A549 (cell line): Measurements from ENCODE around the gene RNF144A. TPM values are rescaled to one million over a fixed set of nuclear protein-coding genes. Genes with fewer than 3 reads are reported as not detected.

Experiments
- ATAC-seq, 2 experiments: fragments of 200-7000 bp in 1 of 2; fragments of >200 bp in 1 of 2; cut with Nextera tagmentation in 1 of 2; cut with Tn5 transposase in 1 of 2; 3 replicates each; pipeline versions ENCODE4 v1.8.0 to v1.9.1; 2018 to 2020; ENCODE audit warnings: mild to moderate bottlenecking in 1 of 2, moderate library complexity in 1 of 2
- CTCF ChIA-PET: fragments of 300-600 bp; sonication (Branson Sonifier 250); formaldehyde crosslinking; extraction: SDS; loops from one replicate; lab custom pipeline; 2021; ENCODE audit warnings: antibody characterized with exemption, inconsistent platforms; lab: Yijun Ruan, JAX
- POLR2A ChIA-PET: fragments of 350-600 bp; formaldehyde crosslinking; extraction: SDS; loops from one replicate; lab custom pipeline; 2021; ENCODE audit warnings: antibody characterized with exemption, inconsistent platforms; lab: Yijun Ruan, JAX
- DNase-seq, 2 experiments: peaks; one replicate each; pipeline versions ENCODE4 v3.0.0 to v3.0.0-alpha.2; 2011 to 2016; ENCODE audit warnings: low read depth in 1 of 2, low spot score in 1 of 2
- FAIRE-seq: peaks from 2 replicates; lab custom pipeline; 2011; peaks lifted over from hg19 to GRCh38; lab: Jason Lieb, UNC
- H3K27ac ChIP-seq, 2 experiments: fragments of >200 bp; sonication (Bioruptor Twin); formaldehyde crosslinking; 3 replicates each; pipeline ENCODE4 v1.5.1; 2016 to 2017
- H3K4me1 ChIP-seq: fragments of >200 bp; sonication (Bioruptor Twin); formaldehyde crosslinking; 3 replicates; pipeline ENCODE4 v1.6.1; 2016
- H3K4me2 ChIP-seq: fragments of >200 bp; sonication (Bioruptor Twin); formaldehyde crosslinking; 3 replicates; pipeline ENCODE4 v1.6.1; 2016
- H3K4me3 ChIP-seq: fragments of >200 bp; sonication (Bioruptor Twin); formaldehyde crosslinking; 3 replicates; pipeline ENCODE4 v1.5.1; 2016
- H3K9me3 ChIP-seq: fragments of >200 bp; sonication (Bioruptor Twin); formaldehyde crosslinking; 3 replicates; pipeline ENCODE4 v1.6.1; 2016
- CBX8 ChIP-seq: fragments of 200-600 bp; sonication (generic); IDR thresholded peaks from 2 replicates; pipeline ENCODE4 v1.6.1; 2016
- CHD4 ChIP-seq: fragments of 200-600 bp; sonication (generic); IDR thresholded peaks from 2 replicates; pipeline ENCODE4 v1.6.1; 2016; ENCODE audit warnings: antibody characterized with exemption, mild to moderate bottlenecking, borderline replicate concordance
- EHF ChIP-seq: fragments of 250-450 bp; sonication (Bioruptor Pico); IDR thresholded peaks from 2 replicates; pipeline ENCODE4 v1.5.0; 2020; ENCODE audit warnings: mild to moderate bottlenecking
- EHMT2 ChIP-seq: fragments of 200-600 bp; sonication (generic); IDR thresholded peaks from 2 replicates; pipeline ENCODE4 v1.6.1; 2016; ENCODE audit warnings: antibody characterized with exemption, low read depth, mild to moderate bottlenecking, moderate library complexity
- EP300 ChIP-seq, 2 experiments: fragments of >200 bp; sonication (Bioruptor Twin); formaldehyde crosslinking; IDR thresholded peaks; 2 replicates in 1 of 2; 3 replicates in 1 of 2; pipeline ENCODE4 v1.6.1; 2016 to 2017
- ESRRA ChIP-seq: fragments of 150-350 bp; IDR thresholded peaks from 2 replicates; pipeline ENCODE4 v1.6.1; 2014; ENCODE audit warnings: mild to moderate bottlenecking, low read length, borderline replicate concordance
- FOSL2 ChIP-seq, 2 experiments: fragments of 450-650 bp in 1 of 2; fragments of >200 bp in 1 of 2; sonication (Bioruptor Twin) in 1 of 2; formaldehyde crosslinking; IDR thresholded peaks; 2 replicates each; pipeline versions ENCODE4 v1.5.0 to v1.6.1; 2016 to 2020; ENCODE audit warnings: mild to moderate bottlenecking in 1 of 2, moderate library complexity in 1 of 2
- FOXS1 ChIP-seq: fragments of 250-450 bp; sonication (Bioruptor Pico); IDR thresholded peaks from 2 replicates; pipeline ENCODE4 v1.5.0; 2020; ENCODE audit warnings: mild to moderate bottlenecking, moderate library complexity
- GATA3 ChIP-seq: IDR thresholded peaks from 2 replicates; pipeline ENCODE4 v1.6.1; 2012; ENCODE audit warnings: borderline replicate concordance
- HDAC2 ChIP-seq: fragments of 200-600 bp; sonication (generic); IDR thresholded peaks from 2 replicates; pipeline ENCODE4 v1.6.1; 2016
- HOXB13 ChIP-seq: fragments of 250-450 bp; sonication (Bioruptor Pico); IDR thresholded peaks from 2 replicates; pipeline ENCODE4 v1.5.0; 2020; ENCODE audit warnings: low read depth, mild to moderate bottlenecking, moderate library complexity
- JUN ChIP-seq, 2 experiments: fragments of >200 bp; sonication (Bioruptor Twin); formaldehyde crosslinking; IDR thresholded peaks; 2 replicates in 1 of 2; 3 replicates in 1 of 2; pipeline ENCODE4 v1.6.1; 2016 to 2017
- MAFK ChIP-seq: fragments of 450-650 bp; IDR thresholded peaks from 2 replicates; pipeline ENCODE4 v1.6.1; 2014; ENCODE audit not compliant: partially characterized antibody
- MYC ChIP-seq: IDR thresholded peaks from 2 replicates; pipeline ENCODE4 v1.6.1; 2012; ENCODE audit warnings: mild to moderate bottlenecking, inconsistent platforms, low read length, improper control_type of control experiment, borderline replicate concordance
- NPAS2 ChIP-seq: fragments of 250-450 bp; sonication (Bioruptor Pico); IDR thresholded peaks from 2 replicates; pipeline ENCODE4 v1.8.0; 2022; ENCODE audit warnings: mild to moderate bottlenecking, moderate library complexity, borderline replicate concordance
- NR3C1 ChIP-seq: fragments of >200 bp; sonication (Bioruptor Twin); formaldehyde crosslinking; IDR thresholded peaks from 3 replicates; pipeline ENCODE4 v1.6.1; 2017
- PHF8 ChIP-seq: fragments of 200-600 bp; sonication (generic); IDR thresholded peaks from 2 replicates; pipeline ENCODE4 v1.6.1; 2016; ENCODE audit warnings: low read depth, mild to moderate bottlenecking, antibody characterized with exemption, moderate library complexity, borderline replicate concordance
- POLR2A ChIP-seq: IDR thresholded peaks from 2 replicates; pipeline ENCODE4 v1.6.1; 2012; ENCODE audit warnings: mild to moderate bottlenecking, low read length
- POLR2AphosphoS2 ChIP-seq: conservative IDR thresholded peaks from 2 replicates; pipeline ENCODE4 v1.6.1; 2012; ENCODE audit warnings: low read length, improper control_type of control experiment, inconsistent platforms
- RARB ChIP-seq: fragments of 250-450 bp; sonication (Bioruptor Pico); IDR thresholded peaks from 2 replicates; pipeline ENCODE4 v1.8.0; 2021; ENCODE audit warnings: mild to moderate bottlenecking, moderate library complexity
- RCOR1 ChIP-seq: fragments of 150-350 bp; IDR thresholded peaks from 2 replicates; pipeline ENCODE4 v1.6.1; 2014; ENCODE audit warnings: antibody characterized with exemption, low read length, low read depth
- RNF2 ChIP-seq: fragments of 200-600 bp; sonication (generic); IDR thresholded peaks from 2 replicates; pipeline ENCODE4 v1.6.1; 2016; ENCODE audit warnings: low read depth, mild to moderate bottlenecking, antibody characterized with exemption, moderate library complexity, borderline replicate concordance
- TFCP2L1 ChIP-seq: fragments of 250-450 bp; sonication (Bioruptor Pico); IDR thresholded peaks from 2 replicates; pipeline ENCODE4 v1.5.0; 2021; ENCODE audit warnings: mild to moderate bottlenecking
- ZSCAN20 ChIP-seq: fragments of 250-450 bp; sonication (Bioruptor Pico); IDR thresholded peaks from 2 replicates; pipeline ENCODE4 v1.8.0; 2022; ENCODE audit warnings: mild to moderate bottlenecking, moderate library complexity
- WGBS: methylation state at CpG from one replicate; pipeline ENCODE4 v1.1.6; 2017; ENCODE audit errors: missing lambda C conversion rate; 5-methylcytosine and 5-hydroxymethylcytosine counted together
- polyA plus RNA-seq, 4 experiments: library from polyadenylated mRNA; depleted of rRNA in 3 of 4; stranded (reverse); fragments of >200 nt; fragmentation: RNase III in 1 of 4; extraction: RNeasy Plus Mini Kit Qiagen cat#74134 plus additional on column Dnase treatment in 1 of 4; gene quantifications; 2 replicates in 3 of 4; 3 replicates in 1 of 4; pipeline ENCODE4 v1.2.3, GENCODE V29; 2011 to 2017
- TF ChIP-seq, protein P1 (sequence below): IDR thresholded peaks from 2 replicates; pipeline ENCODE4 v1.6.1; 2012
- TF ChIP-seq, protein P2 (sequence below): fragments of 450-650 bp; IDR thresholded peaks from 2 replicates; pipeline ENCODE4 v1.6.1; 2014; ENCODE audit warnings: antibody characterized with exemption
- TF ChIP-seq, protein P3 (sequence below): fragments of 250-450 bp; sonication (Bioruptor Pico); IDR thresholded peaks from 2 replicates; pipeline ENCODE4 v1.5.0; 2021; ENCODE audit warnings: mild to moderate bottlenecking, moderate library complexity, borderline replicate concordance
- TF ChIP-seq, protein P4 (sequence below): fragments of 250-450 bp; sonication (Bioruptor Pico); IDR thresholded peaks from 2 replicates; pipeline ENCODE4 v1.5.0; 2020; ENCODE audit warnings: low read depth, mild to moderate bottlenecking, moderate library complexity
- TF ChIP-seq, protein P5 (sequence below): fragments of >200 bp; sonication (Bioruptor Twin); formaldehyde crosslinking; IDR thresholded peaks from 3 replicates; pipeline ENCODE4 v1.6.1; 2016
- TF ChIP-seq, protein P6 (sequence below): IDR thresholded peaks from 2 replicates; pipeline ENCODE4 v1.6.1; 2012

Gene RNF144A
- polyA plus RNA-seq, 2 of the 4 experiments (the other 2 are of a cell fraction) = 4.4 to 9.6 TPM

DNA sequence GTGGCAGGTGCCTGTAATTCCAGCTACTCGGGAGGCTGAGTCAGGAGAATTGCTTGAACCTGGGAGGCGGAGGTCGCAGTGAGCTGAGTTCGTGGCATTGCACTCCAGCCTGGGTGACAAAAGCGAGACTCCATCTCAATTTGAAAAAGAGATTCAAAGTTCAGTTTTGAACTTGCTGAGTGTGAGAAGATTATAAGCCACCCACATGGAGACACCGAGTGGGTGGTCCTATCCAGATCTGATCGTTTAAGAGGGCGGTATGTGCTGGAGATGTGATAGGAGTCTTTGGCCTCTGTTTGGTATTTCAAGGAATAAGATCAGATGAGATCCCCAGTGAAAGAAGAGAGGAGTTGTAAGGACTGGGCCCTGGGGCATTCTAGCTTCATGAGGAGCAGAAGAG, 25.6 kb downstream of the RNF144A start:
- WGBS = 83% methylated on average over 8 of the region's 8 CpGs
- Histone ChIP-seq H3K9me3 (no peaks in the 10 kb centered on the region), H3K4me1 (peaks cover 6% of the 10 kb centered on the region; the same call in 2 of the 3 replicates), H3K4me2 (no peak overlapping the region), H3K4me3 (no peak overlapping the region), H3K27ac (no peak overlapping the region)
- ChIA-PET CTCF (interaction anchor here (0.8 to 1.3 kb wide), 3 partner anchors 14 to 26 kb away, joined by 3 to 4 read pairs (median 3); no protein-coding TSS in a partner anchor), POLR2A (no interaction called here)
- TF ChIP-seq POLR2AphosphoS2 = no peak
- TF ChIP-seq, protein P1, sequence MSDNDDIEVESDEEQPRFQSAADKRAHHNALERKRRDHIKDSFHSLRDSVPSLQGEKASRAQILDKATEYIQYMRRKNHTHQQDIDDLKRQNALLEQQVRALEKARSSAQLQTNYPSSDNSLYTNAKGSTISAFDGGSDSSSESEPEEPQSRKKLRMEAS = no peak
- TF ChIP-seq ESRRA = no peak
- no peak for TF ChIP-seq CBX8
- TF ChIP-seq MYC = no peak
- TF ChIP-seq FOXS1 = no peak
- TF ChIP-seq JUN (IDR thresholded peaks at IDR 0.05) = no peak
- no peak for TF ChIP-seq GATA3
- no peak for TF ChIP-seq MAFK
- TF ChIP-seq HOXB13 (CRISPR knock-in tag) = no peak
- no peak for TF ChIP-seq EHF (CRISPR knock-in tag)
- TF ChIP-seq, protein P2, sequence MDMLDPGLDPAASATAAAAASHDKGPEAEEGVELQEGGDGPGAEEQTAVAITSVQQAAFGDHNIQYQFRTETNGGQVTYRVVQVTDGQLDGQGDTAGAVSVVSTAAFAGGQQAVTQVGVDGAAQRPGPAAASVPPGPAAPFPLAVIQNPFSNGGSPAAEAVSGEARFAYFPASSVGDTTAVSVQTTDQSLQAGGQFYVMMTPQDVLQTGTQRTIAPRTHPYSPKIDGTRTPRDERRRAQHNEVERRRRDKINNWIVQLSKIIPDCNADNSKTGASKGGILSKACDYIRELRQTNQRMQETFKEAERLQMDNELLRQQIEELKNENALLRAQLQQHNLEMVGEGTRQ = no peak
- TF ChIP-seq, protein P3, sequence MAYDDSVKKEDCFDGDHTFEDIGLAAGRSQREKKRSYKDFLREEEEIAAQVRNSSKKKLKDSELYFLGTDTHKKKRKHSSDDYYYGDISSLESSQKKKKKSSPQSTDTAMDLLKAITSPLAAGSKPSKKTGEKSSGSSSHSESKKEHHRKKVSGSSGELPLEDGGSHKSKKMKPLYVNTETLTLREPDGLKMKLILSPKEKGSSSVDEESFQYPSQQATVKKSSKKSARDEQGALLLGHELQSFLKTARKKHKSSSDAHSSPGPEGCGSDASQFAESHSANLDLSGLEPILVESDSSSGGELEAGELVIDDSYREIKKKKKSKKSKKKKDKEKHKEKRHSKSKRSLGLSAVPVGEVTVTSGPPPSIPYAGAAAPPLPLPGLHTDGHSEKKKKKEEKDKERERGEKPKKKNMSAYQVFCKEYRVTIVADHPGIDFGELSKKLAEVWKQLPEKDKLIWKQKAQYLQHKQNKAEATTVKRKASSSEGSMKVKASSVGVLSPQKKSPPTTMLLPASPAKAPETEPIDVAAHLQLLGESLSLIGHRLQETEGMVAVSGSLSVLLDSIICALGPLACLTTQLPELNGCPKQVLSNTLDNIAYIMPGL (CRISPR knock-in tag) = no peak
- TF ChIP-seq, protein P4, sequence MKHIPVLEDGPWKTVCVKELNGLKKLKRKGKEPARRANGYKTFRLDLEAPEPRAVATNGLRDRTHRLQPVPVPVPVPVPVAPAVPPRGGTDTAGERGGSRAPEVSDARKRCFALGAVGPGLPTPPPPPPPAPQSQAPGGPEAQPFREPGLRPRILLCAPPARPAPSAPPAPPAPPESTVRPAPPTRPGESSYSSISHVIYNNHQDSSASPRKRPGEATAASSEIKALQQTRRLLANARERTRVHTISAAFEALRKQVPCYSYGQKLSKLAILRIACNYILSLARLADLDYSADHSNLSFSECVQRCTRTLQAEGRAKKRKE = no peak
- no peak for TF ChIP-seq EP300 (IDR thresholded peaks at IDR 0.05)
- no peak for TF ChIP-seq PHF8
- TF ChIP-seq RARB (CRISPR knock-in tag) = no peak
- TF ChIP-seq, protein P5, sequence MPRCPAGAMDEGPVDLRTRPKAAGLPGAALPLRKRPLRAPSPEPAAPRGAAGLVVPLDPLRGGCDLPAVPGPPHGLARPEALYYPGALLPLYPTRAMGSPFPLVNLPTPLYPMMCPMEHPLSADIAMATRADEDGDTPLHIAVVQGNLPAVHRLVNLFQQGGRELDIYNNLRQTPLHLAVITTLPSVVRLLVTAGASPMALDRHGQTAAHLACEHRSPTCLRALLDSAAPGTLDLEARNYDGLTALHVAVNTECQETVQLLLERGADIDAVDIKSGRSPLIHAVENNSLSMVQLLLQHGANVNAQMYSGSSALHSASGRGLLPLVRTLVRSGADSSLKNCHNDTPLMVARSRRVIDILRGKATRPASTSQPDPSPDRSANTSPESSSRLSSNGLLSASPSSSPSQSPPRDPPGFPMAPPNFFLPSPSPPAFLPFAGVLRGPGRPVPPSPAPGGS = no peak
- FAIRE-seq (no peak), DNase-seq (no peak), ATAC-seq (no peak)

DNA sequence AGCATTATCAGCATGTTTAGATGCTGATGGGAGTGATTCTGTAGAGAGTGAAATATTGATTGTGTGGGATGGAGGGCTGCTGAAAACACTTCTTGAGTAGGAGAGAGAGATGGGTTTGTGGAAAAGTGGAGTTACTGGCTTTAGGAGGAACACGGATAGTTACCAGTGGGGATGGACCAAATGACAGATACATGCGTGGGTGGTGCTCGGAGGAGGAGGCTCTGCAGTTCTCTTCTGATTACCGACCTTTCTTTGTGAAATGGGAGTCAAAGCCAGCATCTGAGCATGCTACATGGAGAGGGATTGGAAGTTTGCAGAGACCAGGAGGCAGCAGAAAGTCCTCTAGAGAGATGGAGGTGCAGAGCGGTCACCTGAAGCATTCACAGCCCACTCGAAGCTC, 26.3 kb downstream of the RNF144A start:
- H3K27ac ChIP-seq = no peak overlapping the region
- ChIA-PET POLR2A (no interaction called here), CTCF (interaction anchor here (0.8 to 1.3 kb wide), 2 partner anchors 14 to 18 kb away, joined by 3 to 4 read pairs; no protein-coding TSS in a partner anchor)
- no peak for FAIRE-seq
- peaks cover 6% of the 10 kb centered on the region; the same call in 2 of the 3 replicates for H3K4me1 ChIP-seq
- DNase-seq = no peak
- no peak overlapping the region for H3K4me3 ChIP-seq
- TF ChIP-seq CHD4 = no peak
- no peak for TF ChIP-seq MAFK
- no peak for TF ChIP-seq NPAS2 (CRISPR knock-in tag)
- no peak for TF ChIP-seq NR3C1
- no peak for TF ChIP-seq TFCP2L1 (CRISPR knock-in tag)
- TF ChIP-seq POLR2A = no peak
- no peak for TF ChIP-seq HDAC2
- TF ChIP-seq FOSL2 (IDR thresholded peaks at IDR 0.05) = no peak
- no peak for TF ChIP-seq FOSL2 (CRISPR knock-in tag; IDR thresholded peaks at IDR 0.05)
- TF ChIP-seq, protein P3 (CRISPR knock-in tag) = no peak
- TF ChIP-seq RCOR1 = no peak
- no peak for TF ChIP-seq GATA3
- TF ChIP-seq RARB (CRISPR knock-in tag) = no peak
- TF ChIP-seq, protein P6, sequence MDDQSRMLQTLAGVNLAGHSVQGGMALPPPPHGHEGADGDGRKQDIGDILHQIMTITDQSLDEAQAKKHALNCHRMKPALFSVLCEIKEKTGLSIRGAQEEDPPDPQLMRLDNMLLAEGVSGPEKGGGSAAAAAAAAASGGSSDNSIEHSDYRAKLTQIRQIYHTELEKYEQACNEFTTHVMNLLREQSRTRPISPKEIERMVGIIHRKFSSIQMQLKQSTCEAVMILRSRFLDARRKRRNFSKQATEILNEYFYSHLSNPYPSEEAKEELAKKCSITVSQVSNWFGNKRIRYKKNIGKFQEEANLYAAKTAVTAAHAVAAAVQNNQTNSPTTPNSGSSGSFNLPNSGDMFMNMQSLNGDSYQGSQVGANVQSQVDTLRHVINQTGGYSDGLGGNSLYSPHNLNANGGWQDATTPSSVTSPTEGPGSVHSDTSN = no peak
- TF ChIP-seq EHMT2 = no peak
- TF ChIP-seq, protein P4 = no peak
- TF ChIP-seq EP300 (IDR thresholded peaks at IDR 0.05) = no peak
- TF ChIP-seq RNF2 = no peak
- no peak for TF ChIP-seq ZSCAN20 (CRISPR knock-in tag)
- no peak for ATAC-seq
- H3K9me3 ChIP-seq = no peaks in the 10 kb centered on the region
- 64% methylated on average over 6 of the region's 6 CpGs for WGBS
- no peak overlapping the region for H3K4me2 ChIP-seq
